Measurements from ENCODE around the gene CDK11B.

The CDK11B gene

GRCh38 chr1:1621173-1622009 lies 37.4 kb downstream of the CDK11B start:
- CTCF ChIA-PET, result no interaction called here
- no peak for TF ChIP-seq CTCF (IDR thresholded peaks at IDR 0.05; ENCODE audit: insufficient read depth, low read length, missing control alignments)

GRCh38 chr1:1620433-1621139 lies 38.2 kb downstream of the CDK11B start:
- POLR2A ChIA-PET, result no interaction called here
- H3K4me3 ChIP-seq (ENCODE audit: low read depth, low read length), result no peak overlapping the region
- CTCF ChIA-PET, result interaction anchor here (1.3 kb wide), 1 partner anchor 36 kb away, joined by 4 read pairs; no protein-coding TSS in a partner anchor
- DNase-seq (ENCODE audit: low read depth, low spot score), result no peak
- TF ChIP-seq CTCF (IDR thresholded peaks at IDR 0.05; ENCODE audit: insufficient read depth, low read length, missing control alignments), result no peak

More at GRCh38 chr1:1621173-1622009, 37.4 kb downstream of the CDK11B start:
- POLR2A ChIA-PET, result no interaction called here
- no peak overlapping the region for H3K4me3 ChIP-seq (ENCODE audit: low read depth, low read length)
- DNase-seq (ENCODE audit: low read depth, low spot score), result no peak

GRCh38 chr1:1619917-1620361 lies 38.9 kb downstream of the CDK11B start:
- no peak for DNase-seq (ENCODE audit: low read depth, low spot score)
- no peak for TF ChIP-seq CTCF (IDR thresholded peaks at IDR 0.05; ENCODE audit: insufficient read depth, low read length, missing control alignments)
- no peak overlapping the region for H3K4me3 ChIP-seq (ENCODE audit: low read depth, low read length)
- ChIA-PET POLR2A (no interaction called here), CTCF (interaction anchor here (1.3 kb wide), 1 partner anchor 37 kb away, joined by 4 read pairs; no protein-coding TSS in a partner anchor)

- CTCF ChIA-PET, result no interaction called here
- no peak for TF ChIP-seq CTCF (IDR thresholded peaks at IDR 0.05; ENCODE audit: insufficient read depth, low read length, missing control alignments)
- POLR2A ChIA-PET, result no interaction called here
- no peak for DNase-seq (ENCODE audit: low read depth, low spot score)
- H3K4me3 ChIP-seq (ENCODE audit: low read depth, low read length), result no peak overlapping the region
These were observed 40.3 kb downstream of the CDK11B start for GRCh38 chr1:1618396-1619068.

- DNase-seq (ENCODE audit: low read depth, low spot score), result no peak
- no peak for TF ChIP-seq CTCF (IDR thresholded peaks at IDR 0.05; ENCODE audit: insufficient read depth, low read length, missing control alignments)
- 0 out of 2 replicates have a peak overlapping the region, but pooled peaks have one; percentile 12 for H3K4me3 ChIP-seq (ENCODE audit: low read depth, low read length)
- ChIA-PET POLR2A (no interaction called here), CTCF (no interaction called here)
These were observed 40.9 kb downstream of the CDK11B start for GRCh38 chr1:1617925-1618324.

GRCh38 chr1:1617516-1617915 lies 41.3 kb downstream of the CDK11B start:
- CTCF ChIA-PET, result no interaction called here
- DNase-seq (ENCODE audit: low read depth, low spot score), result no peak
- peak overlapping the region; percentile 27; the same call in 1 of the 2 replicates for H3K4me3 ChIP-seq (ENCODE audit: low read depth, low read length)
- POLR2A ChIA-PET, result no interaction called here
- no peak for TF ChIP-seq CTCF (IDR thresholded peaks at IDR 0.05; ENCODE audit: insufficient read depth, low read length, missing control alignments)

All from AG04449 (cell line).